ENCODE results near the gene KIAA0513. TPM values are rescaled to one million over a fixed set of nuclear protein-coding genes. Genes with fewer than 3 reads are reported as not detected.
"Not testable (repeated sequence)": the region's sequence is repeated elsewhere in the genome, so short reads cannot be mapped to it uniquely, and the experiment has no call there.

Gene KIAA0513
- total RNA-seq, 1 donor from 2014 or later: 56.1 TPM

- no peak overlapping the region for H3K27ac Mint-ChIP-seq (ENCODE audit: unreplicated experiment)
- peaks cover 11% of the 10 kb centered on the region for H3K27me3 Mint-ChIP-seq (ENCODE audit: unreplicated experiment)
- H3K9me3 Mint-ChIP-seq (ENCODE audit: unreplicated experiment): peaks cover 24% of the 10 kb centered on the region
- no peaks in the 10 kb centered on the region for H3K36me3 Mint-ChIP-seq (ENCODE audit: unreplicated experiment)
- no peak for DNase-seq
- peaks cover 28% of the 10 kb centered on the region for H3K4me1 Mint-ChIP-seq (ENCODE audit: low read depth, unreplicated experiment)
- H3K4me3 Mint-ChIP-seq (ENCODE audit: unreplicated experiment): no peak overlapping the region
- TF ChIP-seq CTCF (IDR thresholded peaks at IDR 0.05; ENCODE audit: partially characterized antibody, unreplicated experiment): no peak
These were observed 3.9 kb downstream of the KIAA0513 start for GRCh38 chr16:85031451-85031850.

GRCh38 chr16:85032187-85032586 lies 4.6 kb downstream of the KIAA0513 start:
- Mint-ChIP-seq H3K4me1 (ENCODE audit: low read depth, unreplicated experiment) (peaks cover 34% of the 10 kb centered on the region), H3K9me3 (ENCODE audit: unreplicated experiment) (peaks cover 24% of the 10 kb centered on the region), H3K27me3 (ENCODE audit: unreplicated experiment) (peaks cover 11% of the 10 kb centered on the region)
- H3K36me3 Mint-ChIP-seq (ENCODE audit: unreplicated experiment); H3K4me3 Mint-ChIP-seq (ENCODE audit: unreplicated experiment); H3K27ac Mint-ChIP-seq (ENCODE audit: unreplicated experiment); DNase-seq: not testable (repeated sequence)

- Mint-ChIP-seq H3K4me3 (ENCODE audit: unreplicated experiment) (peak overlapping the region; percentile 19), H3K27ac (ENCODE audit: unreplicated experiment) (peak overlapping the region; percentile 50), H3K36me3 (ENCODE audit: unreplicated experiment) (no peaks in the 10 kb centered on the region), H3K27me3 (ENCODE audit: unreplicated experiment) (peaks cover 9% of the 10 kb centered on the region), H3K4me1 (ENCODE audit: low read depth, unreplicated experiment) (peaks cover 39% of the 10 kb centered on the region), H3K9me3 (ENCODE audit: unreplicated experiment) (peaks cover 21% of the 10 kb centered on the region)
- DNase-seq: no peak
- TF ChIP-seq CTCF (IDR thresholded peaks at IDR 0.05; ENCODE audit: partially characterized antibody, unreplicated experiment): no peak
These were observed 5.6 kb downstream of the KIAA0513 start for GRCh38 chr16:85033171-85033570.

- peak overlapping the region; percentile 41 for H3K4me3 Mint-ChIP-seq (ENCODE audit: unreplicated experiment)
- peaks cover 34% of the 10 kb centered on the region for H3K4me1 Mint-ChIP-seq (ENCODE audit: low read depth, unreplicated experiment)
- H3K36me3 Mint-ChIP-seq (ENCODE audit: unreplicated experiment): no peaks in the 10 kb centered on the region
- no peak for DNase-seq
- TF ChIP-seq CTCF (IDR thresholded peaks at IDR 0.05; ENCODE audit: partially characterized antibody, unreplicated experiment): no peak
- H3K27ac Mint-ChIP-seq (ENCODE audit: unreplicated experiment): peak overlapping the region; percentile 62
- H3K9me3 Mint-ChIP-seq (ENCODE audit: unreplicated experiment): peaks cover 7% of the 10 kb centered on the region
- peaks cover 4% of the 10 kb centered on the region for H3K27me3 Mint-ChIP-seq (ENCODE audit: unreplicated experiment)
These were observed 7.2 kb downstream of the KIAA0513 start for GRCh38 chr16:85034591-85035433.

DNA sequence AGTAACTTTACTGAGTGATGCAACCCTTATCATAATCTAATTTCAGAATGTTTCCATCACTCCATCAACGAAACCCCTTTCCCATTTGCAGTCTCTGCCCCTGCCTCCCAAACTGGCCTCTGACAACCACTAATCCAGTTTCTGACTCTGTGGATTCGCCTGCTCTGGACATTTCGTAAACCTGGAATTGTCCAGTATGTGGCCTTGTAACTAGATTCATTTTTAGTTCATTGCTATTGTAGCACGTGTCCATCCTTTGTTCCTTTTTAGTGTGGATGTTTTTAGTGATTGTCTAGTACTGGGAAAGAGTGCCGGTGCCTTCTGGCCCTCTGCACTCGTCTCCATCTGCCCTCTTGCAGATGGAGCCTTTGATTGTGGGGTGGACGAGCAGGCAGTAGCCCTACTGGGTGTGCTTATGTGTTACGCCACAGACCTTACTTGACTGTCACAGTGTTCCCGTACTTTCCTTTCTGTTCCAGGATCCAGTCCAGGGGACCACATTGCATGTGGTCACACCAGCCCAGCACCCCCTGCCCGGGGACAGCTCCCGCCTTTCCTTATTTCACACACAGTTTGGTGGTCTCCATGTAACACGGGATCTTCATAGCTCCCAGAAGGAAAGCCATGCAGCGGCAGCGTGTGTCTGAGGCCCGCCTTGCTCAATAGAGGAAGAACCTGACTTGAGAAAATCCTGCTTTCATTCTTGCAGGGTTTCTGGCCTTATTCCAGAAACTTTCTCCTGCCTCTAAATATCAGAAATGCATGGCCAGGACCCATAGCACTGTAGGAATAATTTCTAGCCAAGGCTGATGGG lies 8.8 kb downstream of the KIAA0513 start:
- no peak for DNase-seq
- Mint-ChIP-seq H3K4me3 (ENCODE audit: unreplicated experiment) (peak overlapping the region; percentile 70), H3K27ac (ENCODE audit: unreplicated experiment) (peak overlapping the region; percentile 96), H3K36me3 (ENCODE audit: unreplicated experiment) (no peaks in the 10 kb centered on the region), H3K4me1 (ENCODE audit: low read depth, unreplicated experiment) (peaks cover 40% of the 10 kb centered on the region), H3K9me3 (ENCODE audit: unreplicated experiment) (peaks cover 13% of the 10 kb centered on the region), H3K27me3 (ENCODE audit: unreplicated experiment) (peaks cover 4% of the 10 kb centered on the region)
- no peak for TF ChIP-seq CTCF (IDR thresholded peaks at IDR 0.05; ENCODE audit: partially characterized antibody, unreplicated experiment)
